Sigmoid colon (tissue), 7 donors: Measurements from ENCODE around the gene RNF212B. TPM values are rescaled to one million over a fixed set of nuclear protein-coding genes. Genes with fewer than 3 reads are reported as not detected.

Source experiments
- DNase-seq: peaks from one replicate; pipeline ENCODE4 v3.0.0-alpha.2; 2019
- H3K27ac ChIP-seq, 4 donors: fragments of 200-600 bp; sonication (generic); one replicate each; pipeline ENCODE4 v1.5.1; 2016 to 2019; ENCODE audit warnings: mild to moderate bottlenecking in 1 of 4
- H3K27me3 ChIP-seq, 3 donors: fragments of 200-600 bp; sonication (generic); one replicate each; pipeline ENCODE4 v1.5.1; 2019; ENCODE audit warnings: mild to moderate bottlenecking in 1 of 3
- H3K36me3 ChIP-seq, 4 donors: fragments of 200-600 bp; sonication (generic); one replicate each; pipeline ENCODE4 v1.5.1; 2016 to 2019
- H3K4me1 ChIP-seq, 4 donors: fragments of 200-600 bp; sonication (generic); one replicate each; pipeline ENCODE4 v1.5.1; 2017 to 2019
- H3K4me3 ChIP-seq, 4 donors: fragments of 200-600 bp; sonication (generic); one replicate each; pipeline ENCODE4 v1.5.1; 2017 to 2019; ENCODE audit warnings: mild to moderate bottlenecking in 2 of 4, moderate library complexity in 1 of 4
- H3K9me3 ChIP-seq, 4 donors: fragments of 200-600 bp in 3 of 4; sonication (generic) in 3 of 4; one replicate each; pipeline versions ENCODE4 v1.5.1 to v1.6.1; 2013 to 2019
- EP300 ChIP-seq, 4 donors: sonication (generic); formaldehyde crosslinking; IDR thresholded peaks; one replicate each; pipeline ENCODE4 v1.6.1; 2017; ENCODE audit warnings: antibody characterized with exemption in 4 of 4
- POLR2A ChIP-seq, 2 donors: fragments of 450-650 bp; IDR thresholded peaks; one replicate each; pipeline ENCODE4 v1.6.1; 2016; ENCODE audit warnings: antibody characterized with exemption in 2 of 2, mild to moderate bottlenecking in 2 of 2, moderate library complexity in 2 of 2
- POLR2AphosphoS5 ChIP-seq, 4 donors: sonication (generic); formaldehyde crosslinking; IDR thresholded peaks; one replicate each; pipeline ENCODE4 v1.6.1; 2017; ENCODE audit warnings: antibody characterized with exemption in 4 of 4
- WGBS, 2 donors: extraction: QIAGEN DNeasy Blood & Tissue Kit; methylation state at CpG; one replicate each; pipeline ENCODE4 v1.1.7; 2013; 5-methylcytosine and 5-hydroxymethylcytosine counted together
- intact Hi-C: fragments of 100-400 bp; cut with DNase I; formaldehyde crosslinking; loops from one replicate; pipeline ENCODE4 v1.15.1; 2023
- polyA plus RNA-seq, 3 donors: library from polyadenylated mRNA; stranded (reverse); fragments of 200-250 nt; gene quantifications; one replicate each; pipeline ENCODE4 v1.2.3, GENCODE V29; 2013
- total RNA-seq, 4 donors: library from RNA; depleted of rRNA; stranded (reverse); fragments of >200 nt; gene quantifications; one replicate each; pipeline ENCODE4 v1.1.0, GENCODE V29; 2016
- TF ChIP-seq, protein P1 (sequence below), 4 experiments: fragments of 450-650 bp in 3 of 4; fragments of 200-600 bp in 1 of 4; IDR thresholded peaks; one replicate each; pipeline ENCODE4 v1.5.1; 2016 to 2019; ENCODE audit warnings: antibody characterized with exemption in 4 of 4, mild to moderate bottlenecking in 3 of 4, moderate library complexity in 2 of 4
- donor health status: healthy with polysubstance abuse.
- donor health status: Bipolar disorder and iron deficiency.
- donor health status: healthy.

RNF212B gene
- total and polyA plus RNA-seq, 7 donors, result not detected

DNA sequence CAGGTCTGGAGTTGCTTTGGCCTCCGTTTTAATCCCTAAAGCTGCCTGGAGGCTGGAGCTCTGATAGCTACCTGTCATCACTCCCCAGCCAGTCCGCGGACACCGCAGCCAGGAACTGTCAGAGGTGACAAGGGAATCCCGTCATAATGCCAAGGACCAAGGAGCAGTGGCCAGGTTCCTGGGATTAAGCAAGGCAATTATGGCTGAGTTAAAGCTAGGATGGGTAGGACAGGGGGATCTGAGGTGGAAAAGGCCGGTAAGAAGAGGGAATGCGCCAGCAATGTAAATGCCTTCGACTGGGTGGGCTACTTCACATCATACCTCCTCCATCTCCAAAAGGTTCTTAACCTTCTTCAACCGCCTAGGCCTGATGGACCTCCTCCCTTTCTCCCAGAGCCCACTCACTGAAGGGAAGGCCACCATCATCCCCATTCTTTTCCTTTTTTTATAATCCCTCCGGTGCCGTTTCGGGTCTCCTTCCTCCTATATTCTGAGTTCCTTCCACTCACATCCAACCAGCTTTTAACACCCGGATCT is 63.0 kb downstream of the RNF212B start:
- Histone ChIP-seq H3K36me3 (peaks cover 0 to 21% (median 0%) of the 10 kb centered on the region in 4 donors), H3K4me1 (peaks cover 0 to 25% (median 22%) of the 10 kb centered on the region in 4 donors), H3K9me3 (no peaks in the 10 kb centered on the region), H3K4me3 (peak overlapping the region; percentile 52 to 94 (median 66)), H3K27me3 (no peaks in the 10 kb centered on the region), H3K27ac (peak overlapping the region; percentile 92 to 100 (median 100))
- no peak for TF ChIP-seq POLR2A (IDR thresholded peaks at IDR 0.05)
- TF ChIP-seq, protein P1, sequence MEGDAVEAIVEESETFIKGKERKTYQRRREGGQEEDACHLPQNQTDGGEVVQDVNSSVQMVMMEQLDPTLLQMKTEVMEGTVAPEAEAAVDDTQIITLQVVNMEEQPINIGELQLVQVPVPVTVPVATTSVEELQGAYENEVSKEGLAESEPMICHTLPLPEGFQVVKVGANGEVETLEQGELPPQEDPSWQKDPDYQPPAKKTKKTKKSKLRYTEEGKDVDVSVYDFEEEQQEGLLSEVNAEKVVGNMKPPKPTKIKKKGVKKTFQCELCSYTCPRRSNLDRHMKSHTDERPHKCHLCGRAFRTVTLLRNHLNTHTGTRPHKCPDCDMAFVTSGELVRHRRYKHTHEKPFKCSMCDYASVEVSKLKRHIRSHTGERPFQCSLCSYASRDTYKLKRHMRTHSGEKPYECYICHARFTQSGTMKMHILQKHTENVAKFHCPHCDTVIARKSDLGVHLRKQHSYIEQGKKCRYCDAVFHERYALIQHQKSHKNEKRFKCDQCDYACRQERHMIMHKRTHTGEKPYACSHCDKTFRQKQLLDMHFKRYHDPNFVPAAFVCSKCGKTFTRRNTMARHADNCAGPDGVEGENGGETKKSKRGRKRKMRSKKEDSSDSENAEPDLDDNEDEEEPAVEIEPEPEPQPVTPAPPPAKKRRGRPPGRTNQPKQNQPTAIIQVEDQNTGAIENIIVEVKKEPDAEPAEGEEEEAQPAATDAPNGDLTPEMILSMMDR (IDR thresholded peaks at IDR 0.05), result no peak
- TF ChIP-seq EP300 (IDR thresholded peaks at IDR 0.05), result no peak
- TF ChIP-seq POLR2AphosphoS5 (IDR thresholded peaks at IDR 0.05), result no peak
- DNase-seq, result peak; percentile 83
- WGBS, 2 donors, result 2 to 5% methylated on average over 13 of the region's 13 CpGs
- intact Hi-C loops, result loop anchor here (2.0 to 10.0 kb wide), 4 partner anchors 16 to 844 kb away; partner anchors contain the start of genes ACIN1, C14orf119, EMC9 and PRMT5

DNA sequence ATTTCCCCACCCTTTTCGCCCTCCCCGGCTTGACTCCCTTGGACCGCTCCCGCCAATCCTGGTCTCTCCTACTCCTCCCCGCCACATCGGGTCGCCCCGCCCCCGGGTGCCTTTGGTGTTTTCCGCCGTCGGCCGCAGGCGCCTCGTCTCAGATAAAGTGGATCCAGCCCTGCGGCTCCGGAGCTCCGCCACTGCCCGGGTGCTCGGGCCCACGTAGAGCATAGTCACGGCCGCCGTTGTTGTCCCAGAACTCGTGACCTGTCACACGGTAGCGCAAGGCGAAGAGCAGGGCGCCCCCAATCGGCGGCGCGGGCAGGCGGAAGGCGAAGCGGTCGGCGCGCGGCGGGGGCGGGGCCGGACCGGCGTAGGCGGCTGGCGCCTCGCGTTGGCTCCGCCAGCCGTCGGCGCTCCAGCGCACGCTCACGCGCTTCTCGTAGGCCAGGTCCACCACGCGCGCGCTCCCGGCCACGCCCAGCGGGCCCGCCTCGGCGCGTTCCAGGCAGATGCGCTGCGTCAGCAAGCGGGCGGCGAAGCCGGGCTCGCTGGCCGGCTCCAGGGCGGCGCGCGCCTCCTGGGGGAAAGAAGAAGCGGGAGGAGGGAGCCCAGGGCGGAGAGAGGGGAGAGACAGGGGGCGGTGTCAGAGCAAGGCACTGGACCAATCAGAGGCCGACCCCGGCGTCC is 63.7 kb downstream of the RNF212B start:
- Histone ChIP-seq H3K4me1 (peaks cover 0 to 32% (median 28%) of the 10 kb centered on the region in 4 donors), H3K27me3 (no peaks in the 10 kb centered on the region), H3K4me3 (peak overlapping the region; percentile 56 to 94 (median 71)), H3K9me3 (no peaks in the 10 kb centered on the region), H3K27ac (peak overlapping the region; percentile 92 to 100 (median 100)), H3K36me3 (peaks cover 0 to 21% (median 0%) of the 10 kb centered on the region in 4 donors)
- WGBS, 2 donors, result 1% methylated on average over 87 of the region's 87 CpGs
- peak; percentile 99 for DNase-seq
- TF ChIP-seq POLR2AphosphoS5 (IDR thresholded peaks at IDR 0.05) (peak; percentile 61 to 90 (median 82)), EP300 (IDR thresholded peaks at IDR 0.05) (peak in 2 of 4 donors; percentile 42 to 68), POLR2A (IDR thresholded peaks at IDR 0.05) (peak; percentile 42 to 55)
- TF ChIP-seq, protein P1 (IDR thresholded peaks at IDR 0.05), result peak; percentile 36 to 63 (median 54)
- intact Hi-C loops, result loop anchor here (2.0 to 10.0 kb wide), 4 partner anchors 17 to 843 kb away; partner anchors contain the start of genes ACIN1, C14orf119, EMC9 and PRMT5

DNA sequence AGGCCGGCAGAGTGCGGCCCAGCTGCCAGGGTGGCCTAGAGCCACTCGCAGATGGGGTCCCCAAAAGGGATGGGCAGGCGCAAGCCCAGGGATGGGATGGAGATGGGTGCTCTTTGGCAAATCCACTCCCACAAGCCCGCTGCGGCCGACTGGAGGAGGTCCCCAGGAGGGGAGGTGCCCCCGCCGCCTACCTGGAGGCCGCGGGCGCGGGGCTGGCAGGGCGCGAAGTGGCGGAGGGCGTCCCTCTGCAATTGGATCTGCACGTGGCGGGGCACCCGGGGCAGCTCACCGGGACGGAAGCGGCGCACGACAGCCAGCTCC is 64.2 kb downstream of the RNF212B start:
- intact Hi-C loops, result loop anchor here (2.0 to 10.0 kb wide), 4 partner anchors 17 to 843 kb away; partner anchors contain the start of genes ACIN1, C14orf119, EMC9 and PRMT5

DNA sequence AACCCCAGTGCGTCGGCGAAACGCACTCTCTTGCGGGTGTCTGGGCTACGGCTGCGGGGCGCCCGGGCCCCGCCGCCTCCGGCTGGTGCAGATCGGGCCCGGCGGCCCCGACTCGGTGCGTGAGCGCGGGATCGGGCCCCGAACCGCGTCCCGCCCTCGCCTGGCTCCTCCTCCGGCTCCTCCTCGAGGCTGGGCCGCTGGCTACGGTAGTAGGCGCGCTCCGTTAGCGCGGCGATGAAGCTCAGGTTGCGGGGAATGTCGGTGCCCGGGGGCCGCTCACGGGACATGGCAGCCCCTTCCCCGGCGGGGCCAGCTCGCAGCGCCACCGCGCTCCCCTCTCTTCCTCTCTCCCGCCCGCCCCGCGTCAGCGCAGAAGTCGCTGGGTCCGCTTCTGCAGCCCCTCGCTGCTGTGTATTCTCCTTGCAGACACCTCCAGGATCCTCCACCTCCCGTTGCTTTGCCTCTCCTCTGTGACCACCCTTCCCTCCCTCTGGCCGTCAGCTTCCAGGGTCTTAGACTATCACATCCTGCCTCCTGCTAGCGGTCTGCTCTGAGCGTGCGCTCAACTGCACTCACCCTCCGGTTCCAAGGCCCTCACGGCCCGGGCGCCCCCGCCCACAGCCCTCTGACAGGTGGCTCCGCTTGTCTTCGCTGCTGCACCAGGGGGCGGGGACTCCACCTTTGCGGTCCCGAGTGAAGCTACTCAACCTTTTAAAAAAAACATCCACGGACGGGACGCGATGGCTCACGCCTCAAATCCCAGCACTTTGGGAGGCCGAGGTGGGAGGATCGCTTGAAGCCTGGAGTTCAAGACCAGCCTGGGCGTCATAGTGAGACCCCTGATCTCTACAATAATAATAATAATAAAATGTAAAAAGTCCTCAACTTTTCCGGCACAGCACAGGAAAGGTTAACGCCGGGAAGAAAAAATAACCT is 64.8 kb downstream of the RNF212B start, which contains the start of gene PPP1R3E:
PPP1R3E (minus strand) TSS at position 570 of the 936 bp plus-strand sequence; CDS start at position 287, 283 bp downstream.
- peak; percentile 88 for DNase-seq
- Histone ChIP-seq H3K36me3 (peaks cover 0 to 10% (median 0%) of the 10 kb centered on the region in 4 donors), H3K9me3 (no peaks in the 10 kb centered on the region), H3K4me1 (peaks cover 0 to 40% (median 35%) of the 10 kb centered on the region in 4 donors), H3K27me3 (no peaks in the 10 kb centered on the region), H3K27ac (peak within 1 kb of the TSS; percentile 92 to 100 (median 100)), H3K4me3 (peak within 1 kb of the TSS; percentile 56 to 94 (median 71))
- WGBS, 2 donors, result 1 to 2% methylated on average over 81 of the region's 81 CpGs
- TF ChIP-seq, protein P1 (IDR thresholded peaks at IDR 0.05), result no peak
- TF ChIP-seq EP300 (IDR thresholded peaks at IDR 0.05) (no peak), POLR2AphosphoS5 (IDR thresholded peaks at IDR 0.05) (peak; percentile 38 to 70 (median 62)), POLR2A (IDR thresholded peaks at IDR 0.05) (peak in 1 of 2 donors; percentile 17)
- intact Hi-C loops, result loop anchor here (10.0 kb wide), 3 partner anchors 208 to 842 kb away; partner anchors contain the start of genes ACIN1, C14orf119, EMC9 and PRMT5

More for the DNA sequence above, 64.2 kb downstream of the RNF212B start:
- H3K27me3 ChIP-seq, result no peaks in the 10 kb centered on the region
- DNase-seq, result no peak
- peak overlapping the region; percentile 92 to 100 (median 100) for H3K27ac ChIP-seq
- peaks cover 0 to 16% (median 0%) of the 10 kb centered on the region in 4 donors for H3K36me3 ChIP-seq
- H3K9me3 ChIP-seq, result no peaks in the 10 kb centered on the region
- TF ChIP-seq, protein P1 (IDR thresholded peaks at IDR 0.05), result no peak
- TF ChIP-seq POLR2A (IDR thresholded peaks at IDR 0.05), result peak; percentile 91 to 96
- peak; percentile 97 to 98 (median 97) for TF ChIP-seq POLR2AphosphoS5 (IDR thresholded peaks at IDR 0.05)
- TF ChIP-seq EP300 (IDR thresholded peaks at IDR 0.05), result peak in 1 of 4 donors; percentile 17
- H3K4me1 ChIP-seq, result peaks cover 0 to 34% (median 29%) of the 10 kb centered on the region in 4 donors
- 0% methylated on average over 25 of the region's 25 CpGs for WGBS, 2 donors
- H3K4me3 ChIP-seq, result peak overlapping the region; percentile 56 to 94 (median 71)
